H9 (cell line): ENCODE results near the gene PIK3C3. TPM values are rescaled to one million over a fixed set of nuclear protein-coding genes. Genes with fewer than 3 reads are reported as not detected.

Source experiments
- DNase-seq: peaks from one replicate; pipeline ENCODE4 v3.0.0-alpha.2; 2017
- H2AFZ ChIP-seq: one replicate; pipeline ENCODE4 v1.6.1; 2013; ENCODE audit warnings: mild to moderate bottlenecking, low read length, control low read depth, moderate library complexity
- H2AK5ac ChIP-seq: 2 replicates; pipeline ENCODE4 v1.6.1; 2013; ENCODE audit warnings: low read length, control low read depth, mixed read lengths; ENCODE audit not compliant: insufficient read length
- H2BK120ac ChIP-seq: one replicate; pipeline ENCODE4 v1.6.1; 2013; ENCODE audit warnings: low read depth, mild to moderate bottlenecking, low read length, control low read depth, inconsistent platforms; ENCODE audit not compliant: poor library complexity, severe bottlenecking
- H2BK12ac ChIP-seq: 2 replicates; pipeline ENCODE4 v1.6.1; 2013; ENCODE audit warnings: low read length, control low read depth, mixed read lengths, low read depth; ENCODE audit not compliant: insufficient read length
- H2BK15ac ChIP-seq: 2 replicates; pipeline ENCODE4 v1.6.1; 2013; ENCODE audit warnings: low read depth, low read length, control low read depth
- H2BK20ac ChIP-seq: one replicate; pipeline ENCODE4 v1.6.1; 2013; ENCODE audit warnings: low read depth, mild to moderate bottlenecking, low read length, control low read depth, inconsistent platforms; ENCODE audit not compliant: poor library complexity, severe bottlenecking
- H2BK5ac ChIP-seq: 2 replicates; pipeline ENCODE4 v1.6.1; 2013; ENCODE audit warnings: low read length, control low read depth, mixed read lengths; ENCODE audit not compliant: insufficient read length
- H3K14ac ChIP-seq: 2 replicates; pipeline ENCODE4 v1.6.1; 2013; ENCODE audit warnings: low read length, control low read depth; ENCODE audit not compliant: insufficient read depth
- H3K18ac ChIP-seq: 2 replicates; pipeline ENCODE4 v1.6.1; 2013; ENCODE audit warnings: low read depth, mild to moderate bottlenecking, mixed read lengths, low read length, control low read depth; ENCODE audit not compliant: insufficient read length
- H3K23ac ChIP-seq: 2 replicates; pipeline ENCODE4 v1.6.1; 2013; ENCODE audit warnings: low read length, control low read depth, mixed read lengths, low read depth; ENCODE audit not compliant: insufficient read length
- H3K23me2 ChIP-seq: 2 replicates; pipeline ENCODE4 v1.6.1; 2013; ENCODE audit warnings: low read depth, mild to moderate bottlenecking, mixed read lengths, low read length, control low read depth; ENCODE audit not compliant: insufficient read length, poor library complexity, severe bottlenecking
- H3K27ac ChIP-seq: 2 replicates; pipeline ENCODE4 v1.5.1; 2013; ENCODE audit warnings: low read length, control low read depth, mixed read lengths, low read depth; ENCODE audit not compliant: insufficient read length
- H3K27me3 ChIP-seq: 2 replicates; pipeline ENCODE4 v1.6.1; 2013; ENCODE audit warnings: low read length, control low read depth, inconsistent platforms; ENCODE audit not compliant: insufficient read depth
- H3K4ac ChIP-seq: 2 replicates; pipeline ENCODE4 v1.6.1; 2013; ENCODE audit warnings: low read depth, mild to moderate bottlenecking, control low read depth, inconsistent platforms, low read length, moderate library complexity
- H3K4me1 ChIP-seq: 2 replicates; pipeline ENCODE4 v1.6.1; 2013; ENCODE audit warnings: low read length, control low read depth, inconsistent platforms; ENCODE audit not compliant: insufficient read depth
- H3K4me2 ChIP-seq: 2 replicates; pipeline ENCODE4 v1.6.1; 2013; ENCODE audit warnings: low read length, control low read depth, mixed read lengths; ENCODE audit not compliant: insufficient read length, insufficient read depth
- H3K56ac ChIP-seq: 2 replicates; pipeline ENCODE4 v1.6.1; 2013; ENCODE audit warnings: low read depth, mild to moderate bottlenecking, mixed read lengths, low read length, control low read depth; ENCODE audit not compliant: insufficient read length
- H3K79me1 ChIP-seq: 2 replicates; pipeline ENCODE4 v1.6.1; 2013; ENCODE audit warnings: low read depth, mild to moderate bottlenecking, moderate library complexity, low read length, control low read depth, inconsistent platforms; ENCODE audit not compliant: insufficient read depth, poor library complexity, severe bottlenecking
- H3K79me2 ChIP-seq: 2 replicates; pipeline ENCODE4 v1.6.1; 2013; ENCODE audit warnings: low read length, control low read depth, inconsistent platforms; ENCODE audit not compliant: insufficient read depth
- H3K9ac ChIP-seq: 2 replicates; pipeline ENCODE4 v1.6.1; 2013; ENCODE audit warnings: low read length, control low read depth, mixed read lengths; ENCODE audit not compliant: insufficient read length; ENCODE audit errors: extremely low read depth
- H3K9me3 ChIP-seq: one replicate; pipeline ENCODE4 v1.6.1; 2013; ENCODE audit warnings: low read depth, low read length, inconsistent platforms; ENCODE audit not compliant: control insufficient read depth
- H3T11ph ChIP-seq: one replicate; pipeline ENCODE4 v1.6.1; 2013; ENCODE audit warnings: mild to moderate bottlenecking, low read length, control low read depth, inconsistent platforms
- H4K20me1 ChIP-seq: one replicate; pipeline ENCODE4 v1.6.1; 2013; ENCODE audit not compliant: control insufficient read depth, insufficient read length, insufficient read depth
- H4K5ac ChIP-seq: 2 replicates; pipeline ENCODE4 v1.6.1; 2013; ENCODE audit warnings: low read depth, mild to moderate bottlenecking, mixed read lengths, low read length, control low read depth; ENCODE audit not compliant: insufficient read length
- H4K8ac ChIP-seq: replicated peaks from 2 replicates; pipeline ENCODE4 v1.6.1; 2013; ENCODE audit warnings: low read length, control low read depth, mixed read lengths, low read depth; ENCODE audit not compliant: insufficient read length
- H4K91ac ChIP-seq: 2 replicates; pipeline ENCODE4 v1.6.1; 2013; ENCODE audit warnings: low read depth, mild to moderate bottlenecking, moderate library complexity, mixed read lengths, low read length, control low read depth; ENCODE audit not compliant: insufficient read length
- H3K27ac Mint-ChIP-seq, 3 experiments: 2 replicates in 2 of 3; 3 replicates in 1 of 3; pipeline ENCODE4 v1.8.0; 2020 to 2021; ENCODE audit warnings: mixed read lengths in 3 of 3, mild to moderate bottlenecking in 1 of 3, moderate library complexity in 1 of 3
- H3K27me3 Mint-ChIP-seq: 2 replicates; pipeline ENCODE4 v1.8.0; 2021; ENCODE audit warnings: low read depth, mild to moderate bottlenecking, moderate library complexity, mixed read lengths
- H3K36me3 Mint-ChIP-seq, 3 experiments: 2 replicates in 2 of 3; 3 replicates in 1 of 3; pipeline ENCODE4 v1.8.0; 2020 to 2021; ENCODE audit warnings: low read depth in 3 of 3, mixed read lengths in 3 of 3; ENCODE audit not compliant: insufficient read depth in 1 of 3
- H3K4me1 Mint-ChIP-seq, 2 experiments: 2 replicates each; pipeline ENCODE4 v1.8.0; 2020; ENCODE audit warnings: mixed read lengths in 2 of 2
- H3K4me3 Mint-ChIP-seq, 2 experiments: 2 replicates in 1 of 2; 3 replicates in 1 of 2; pipeline ENCODE4 v1.8.0; 2020 to 2021; ENCODE audit warnings: mild to moderate bottlenecking in 2 of 2, mixed read lengths in 2 of 2, moderate library complexity in 1 of 2
- H3K9me3 Mint-ChIP-seq, 2 experiments: 2 replicates in 1 of 2; 3 replicates in 1 of 2; pipeline ENCODE4 v1.8.0; 2020; ENCODE audit warnings: mild to moderate bottlenecking in 2 of 2, mixed read lengths in 2 of 2, moderate library complexity in 1 of 2
- CTCF ChIP-seq: fragments of 200-600 bp; sonication (generic); conservative IDR thresholded peaks from 3 replicates; pipeline ENCODE4 v1.8.0; 2021; ENCODE audit warnings: antibody characterized with exemption, mild to moderate bottlenecking
- WGBS: extraction: QIAGEN DNeasy Blood & Tissue Kit; methylation state at CpG from one replicate; pipeline ENCODE4 v1.1.7; 2013; ENCODE audit warnings: missing lambda C conversion rate, low lambda C conversion rate, mixed read lengths; ENCODE audit not compliant: insufficient read length; ENCODE audit errors: extremely low coverage; 5-methylcytosine and 5-hydroxymethylcytosine counted together
- total RNA-seq: library from RNA; stranded (reverse); gene quantifications from 2 replicates; pipeline ENCODE4 v1.2.1, GENCODE V29; 2021

Gene PIK3C3
- total RNA-seq, 1 experiment from 2014 or later = 48.8 TPM

DNA sequence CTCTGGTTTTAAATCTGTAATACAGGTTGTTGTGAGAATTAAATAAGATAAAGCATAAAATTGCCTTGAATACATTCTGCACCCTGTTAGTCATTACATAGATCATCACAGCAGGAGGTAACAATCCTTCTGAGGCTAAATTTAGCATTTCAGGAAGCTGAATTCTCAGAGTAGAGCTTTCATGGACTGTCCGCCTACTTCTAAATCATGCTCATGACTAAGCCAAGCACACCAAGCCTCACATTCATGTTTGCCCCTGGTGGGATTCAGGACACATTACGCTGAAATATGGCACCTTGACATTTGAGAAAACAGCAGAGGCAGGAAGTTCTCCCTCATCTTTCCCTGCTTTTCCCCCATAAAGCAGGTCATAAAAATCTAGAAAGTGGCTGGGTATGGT, 16.6 kb upstream of the PIK3C3 start:
- H3K27ac Mint-ChIP-seq = no peak overlapping the region
- H3K9ac ChIP-seq = no peak overlapping the region

More for the DNA sequence above, 16.6 kb upstream of the PIK3C3 start:
- H2AK5ac ChIP-seq = no peak overlapping the region
- H3K79me2 ChIP-seq = no peaks in the 10 kb centered on the region
- Mint-ChIP-seq H3K4me3 (no peak overlapping the region), H3K36me3 (no peaks in the 10 kb centered on the region; a peak in 1 of 7 replicates), H3K4me1 (peaks cover 9 to 19% of the 10 kb centered on the region in 2 experiments), H3K27me3 (no peaks in the 10 kb centered on the region; the same call in 1 of the 2 replicates), H3K9me3 (no peaks in the 10 kb centered on the region)
- H2BK120ac ChIP-seq = no peak overlapping the region
- no peak overlapping the region for H3K4ac ChIP-seq
- 0 out of 3 replicates have a peak, but pooled peaks have one; percentile 14 for TF ChIP-seq CTCF
- no peak overlapping the region for H2BK20ac ChIP-seq
- no peak overlapping the region for H3K56ac ChIP-seq
- no peak overlapping the region for H3K14ac ChIP-seq
- H3K18ac ChIP-seq = no peak overlapping the region
- no peaks in the 10 kb centered on the region for H3K23me2 ChIP-seq
- no peak overlapping the region for H2BK12ac ChIP-seq
- H3K27me3 ChIP-seq = no peaks in the 10 kb centered on the region
- no peak overlapping the region for H4K8ac ChIP-seq
- H3K4me2 ChIP-seq = no peak overlapping the region
- H2BK15ac ChIP-seq = no peak overlapping the region
- H4K5ac ChIP-seq = no peak overlapping the region
- WGBS = no CpG with 5 or more reads among the region's 2 CpGs
- no peak overlapping the region for H3K27ac ChIP-seq
- H3K23ac ChIP-seq = no peak overlapping the region
- no peak for DNase-seq
- peaks cover 4% of the 10 kb centered on the region; the same call in 1 of the 2 replicates for H3K4me1 ChIP-seq
- no peak overlapping the region for H2AFZ ChIP-seq
- no peaks in the 10 kb centered on the region for H3K9me3 ChIP-seq
- no peaks in the 10 kb centered on the region for H3K79me1 ChIP-seq
- H4K91ac ChIP-seq = no peak overlapping the region
- H4K20me1 ChIP-seq = no peaks in the 10 kb centered on the region
- no peak overlapping the region for H2BK5ac ChIP-seq
- H3T11ph ChIP-seq = no peak overlapping the region
